IPS-11a (cell line): Measurements from ENCODE around the gene CD33.
"Not testable (repeated sequence)": the region's sequence is repeated elsewhere in the genome, so short reads cannot be mapped to it uniquely, and the experiment has no call there.

ENCODE experiments used
- H3K4me3 ChIP-seq: one replicate; pipeline ENCODE4 v1.5.1; 2013; ENCODE audit warnings: low read depth, low read length, control low read depth

Gene CD33

GRCh38 chr19:51224898-51225393, at the start of gene CD33:
CD33 (plus strand) TSS chr19:51225080; CDS start chr19:51225119, 39 bp downstream.
- H3K4me3 ChIP-seq, result not testable (repeated sequence)

- H3K4me3 ChIP-seq, result no peak overlapping the region
Observed at GRCh38 chr19:51179256-51179655, 45.6 kb upstream of the CD33 start.

- no peak overlapping the region for H3K4me3 ChIP-seq
Observed at GRCh38 chr19:51181377-51181912, 43.4 kb upstream of the CD33 start.

GRCh38 chr19:51181913-51182419, 42.9 kb upstream of the CD33 start:
- H3K4me3 ChIP-seq, result no peak overlapping the region

- no peak overlapping the region for H3K4me3 ChIP-seq
Observed at GRCh38 chr19:51183629-51184028, 41.3 kb upstream of the CD33 start.

- H3K4me3 ChIP-seq, result no peak overlapping the region
Observed at GRCh38 chr19:51185069-51185867, 39.6 kb upstream of the CD33 start.

- no peak overlapping the region for H3K4me3 ChIP-seq
Observed at GRCh38 chr19:51185868-51186215, 39.0 kb upstream of the CD33 start.

GRCh38 chr19:51186323-51186722, 38.6 kb upstream of the CD33 start:
- no peak overlapping the region for H3K4me3 ChIP-seq

GRCh38 chr19:51187395-51188226, 37.3 kb upstream of the CD33 start:
- H3K4me3 ChIP-seq, result no peak overlapping the region

GRCh38 chr19:51188227-51188559, 36.7 kb upstream of the CD33 start:
- H3K4me3 ChIP-seq, result no peak overlapping the region

- H3K4me3 ChIP-seq, result no peak overlapping the region
Observed at GRCh38 chr19:51192689-51193088, 32.2 kb upstream of the CD33 start.

- no peak overlapping the region for H3K4me3 ChIP-seq
Observed at GRCh38 chr19:51194527-51195315, 30.2 kb upstream of the CD33 start.

- no peak overlapping the region for H3K4me3 ChIP-seq
Observed at GRCh38 chr19:51195316-51195586, 29.6 kb upstream of the CD33 start.

GRCh38 chr19:51195616-51196015, 29.3 kb upstream of the CD33 start:
- no peak overlapping the region for H3K4me3 ChIP-seq

GRCh38 chr19:51196181-51196580, 28.7 kb upstream of the CD33 start:
- H3K4me3 ChIP-seq, result no peak overlapping the region

GRCh38 chr19:51198641-51199040, 26.2 kb upstream of the CD33 start:
- no peak overlapping the region for H3K4me3 ChIP-seq

- H3K4me3 ChIP-seq, result no peak overlapping the region
Observed at GRCh38 chr19:51200071-51200666, 24.7 kb upstream of the CD33 start.

GRCh38 chr19:51201712-51202111, 23.2 kb upstream of the CD33 start:
- H3K4me3 ChIP-seq, result no peak overlapping the region

- no peak overlapping the region for H3K4me3 ChIP-seq
Observed at GRCh38 chr19:51203916-51204315, 21.0 kb upstream of the CD33 start.

GRCh38 chr19:51204321-51204720, 20.6 kb upstream of the CD33 start:
- no peak overlapping the region for H3K4me3 ChIP-seq

GRCh38 chr19:51207747-51208146, 17.1 kb upstream of the CD33 start:
- H3K4me3 ChIP-seq, result no peak overlapping the region
